ENCODE results near the gene CDKL1.

The CDKL1 gene

GRCh38 chr14:50285861-50286260, 110.8 kb downstream of the CDKL1 start:
- in situ Hi-C loops (cut with MboI; ENCODE audit: low sequenced_read_pairs), result no loop called here
